A549 (cell line): ENCODE results near the gene ELOVL3.

Experiments
- RAD21 ChIP-seq, 2 experiments: fragments of >200 bp in 1 of 2; sonication (Bioruptor Twin) in 1 of 2; formaldehyde crosslinking in 1 of 2; IDR thresholded peaks in 1 of 2; conservative IDR thresholded peaks in 1 of 2; 2 replicates in 1 of 2; 3 replicates in 1 of 2; pipeline ENCODE4 v1.6.1; 2012 to 2018; ENCODE audit warnings: inconsistent platforms in 1 of 2
- REST ChIP-seq: fragments of 200-600 bp; sonication (generic); IDR thresholded peaks from 2 replicates; pipeline ENCODE4 v1.6.1; 2016; ENCODE audit warnings: antibody characterized with exemption, mild to moderate bottlenecking, moderate library complexity
- TF ChIP-seq, protein P1 (sequence below): fragments of >200 bp; sonication (Bioruptor Twin); formaldehyde crosslinking; IDR thresholded peaks from 3 replicates; pipeline ENCODE4 v1.5.1; 2016

DNA sequence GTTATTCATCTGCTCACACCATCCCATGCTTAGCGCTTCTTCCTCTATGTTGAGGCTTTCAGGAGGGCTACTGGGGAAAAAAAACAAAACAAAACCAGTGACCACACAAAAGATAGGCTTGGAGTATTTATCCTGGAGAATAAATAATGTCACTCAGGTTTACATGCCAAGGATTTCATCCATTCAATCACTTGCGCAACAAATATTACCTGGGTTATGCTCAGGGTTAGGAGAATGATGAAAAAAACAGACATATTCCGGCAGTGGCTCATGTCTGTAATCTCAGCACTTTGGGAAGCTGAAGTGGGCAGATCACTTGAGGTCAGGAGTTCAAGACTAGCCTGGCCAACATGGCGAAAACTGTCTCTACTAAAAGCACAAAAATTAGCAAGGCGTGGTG, 3.3 kb upstream of the ELOVL3 start:
- no peak for TF ChIP-seq RAD21 (conservative IDR thresholded peaks at IDR 0.05 in 1 of 2, IDR thresholded peaks at IDR 0.05 in 1 of 2)
- TF ChIP-seq, protein P1, sequence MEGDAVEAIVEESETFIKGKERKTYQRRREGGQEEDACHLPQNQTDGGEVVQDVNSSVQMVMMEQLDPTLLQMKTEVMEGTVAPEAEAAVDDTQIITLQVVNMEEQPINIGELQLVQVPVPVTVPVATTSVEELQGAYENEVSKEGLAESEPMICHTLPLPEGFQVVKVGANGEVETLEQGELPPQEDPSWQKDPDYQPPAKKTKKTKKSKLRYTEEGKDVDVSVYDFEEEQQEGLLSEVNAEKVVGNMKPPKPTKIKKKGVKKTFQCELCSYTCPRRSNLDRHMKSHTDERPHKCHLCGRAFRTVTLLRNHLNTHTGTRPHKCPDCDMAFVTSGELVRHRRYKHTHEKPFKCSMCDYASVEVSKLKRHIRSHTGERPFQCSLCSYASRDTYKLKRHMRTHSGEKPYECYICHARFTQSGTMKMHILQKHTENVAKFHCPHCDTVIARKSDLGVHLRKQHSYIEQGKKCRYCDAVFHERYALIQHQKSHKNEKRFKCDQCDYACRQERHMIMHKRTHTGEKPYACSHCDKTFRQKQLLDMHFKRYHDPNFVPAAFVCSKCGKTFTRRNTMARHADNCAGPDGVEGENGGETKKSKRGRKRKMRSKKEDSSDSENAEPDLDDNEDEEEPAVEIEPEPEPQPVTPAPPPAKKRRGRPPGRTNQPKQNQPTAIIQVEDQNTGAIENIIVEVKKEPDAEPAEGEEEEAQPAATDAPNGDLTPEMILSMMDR: no peak
- no peak for TF ChIP-seq REST
